OCI-LY1 (cell line): ENCODE data around the gene HMCN2.

Source experiments
- H2AFZ ChIP-seq: fragments of 200-600 bp; sonication (generic), shearing (Covaris generic); 2 replicates; pipeline ENCODE4 v1.6.0; 2014; ENCODE audit warnings: antibody characterized with exemption, mild to moderate bottlenecking, low read length
- H3F3A ChIP-seq: fragments of 200-600 bp; sonication (generic), shearing (Covaris generic); 2 replicates; pipeline ENCODE4 v1.6.0; 2014; ENCODE audit warnings: mild to moderate bottlenecking, antibody characterized with exemption, low read length, moderate library complexity; ENCODE audit not compliant: insufficient read depth
- H3K27ac ChIP-seq: fragments of 200-600 bp; sonication (generic); 2 replicates; pipeline ENCODE4 v1.5.1; 2014; ENCODE audit warnings: low read length, mixed run types, mild to moderate bottlenecking, low read depth; ENCODE audit not compliant: poor library complexity, severe bottlenecking
- H3K27me3 ChIP-seq: fragments of 200-600 bp; sonication (generic); 2 replicates; pipeline ENCODE4 v1.6.0; 2014; ENCODE audit warnings: antibody characterized with exemption, mild to moderate bottlenecking, low read length, moderate library complexity; ENCODE audit not compliant: insufficient read depth
- H3K36me3 ChIP-seq: fragments of 200-600 bp; sonication (generic); 2 replicates; pipeline ENCODE4 v1.6.1; 2014; ENCODE audit warnings: mild to moderate bottlenecking, antibody characterized with exemption, low read length, moderate library complexity, mixed read lengths; ENCODE audit not compliant: insufficient read depth
- H3K4me1 ChIP-seq: fragments of 200-600 bp; sonication (generic); 2 replicates; pipeline ENCODE4 v1.5.1; 2014; ENCODE audit warnings: mild to moderate bottlenecking, low read length, moderate library complexity; ENCODE audit not compliant: insufficient read depth, severe bottlenecking
- H3K4me2 ChIP-seq: fragments of 200-600 bp; sonication (generic), shearing (Covaris generic); 2 replicates; pipeline ENCODE4 v1.6.1; 2014; ENCODE audit warnings: low read length
- H3K4me3 ChIP-seq: fragments of 200-600 bp; sonication (generic); 2 replicates; pipeline ENCODE4 v1.5.1; 2014; ENCODE audit warnings: low read length, low read depth, mild to moderate bottlenecking, mixed read lengths; ENCODE audit not compliant: poor library complexity, severe bottlenecking
- H3K79me2 ChIP-seq: fragments of 200-600 bp; shearing (Covaris generic); 2 replicates; pipeline ENCODE4 v1.6.1; 2016; ENCODE audit warnings: mixed run types, low read length, mixed read lengths; ENCODE audit not compliant: insufficient read depth
- H3K9ac ChIP-seq: fragments of 200-600 bp; sonication (generic), shearing (Covaris generic); 2 replicates; pipeline ENCODE4 v1.6.1; 2014; ENCODE audit warnings: mild to moderate bottlenecking, low read length, mixed read lengths
- H3K9me2 ChIP-seq: fragments of 200-600 bp; sonication (generic), shearing (Covaris generic); 2 replicates; pipeline ENCODE4 v1.6.1; 2014; ENCODE audit warnings: low read depth, mild to moderate bottlenecking, low read length, mixed read lengths
- H3K9me3 ChIP-seq: fragments of 200-600 bp; shearing (Covaris generic); 2 replicates; pipeline ENCODE4 v1.6.1; 2014; ENCODE audit warnings: low read length, mixed read lengths
- H4K20me1 ChIP-seq: fragments of 200-600 bp; sonication (generic), shearing (Covaris generic); 2 replicates; pipeline ENCODE4 v1.6.0; 2016; ENCODE audit warnings: mild to moderate bottlenecking, low read length; ENCODE audit not compliant: insufficient read depth
- CTCF ChIP-seq: fragments of 200-600 bp; sonication (generic), shearing (Covaris generic); IDR thresholded peaks from 2 replicates; pipeline ENCODE4 v1.5.1; 2017; ENCODE audit warnings: mild to moderate bottlenecking, antibody characterized with exemption, low read length, moderate library complexity, mixed read lengths
- EZH2 ChIP-seq: fragments of 200-600 bp; sonication (generic), shearing (Covaris generic); IDR thresholded peaks from 2 replicates; pipeline ENCODE4 v1.8.0; 2017; ENCODE audit warnings: borderline replicate concordance, mixed run types, mild to moderate bottlenecking, antibody characterized with exemption, low read length, moderate library complexity, mixed read lengths

Gene HMCN2

GRCh38 chr9:130414910-130415746 lies 149.6 kb downstream of the HMCN2 start:
- Histone ChIP-seq H3K36me3 (no peaks in the 10 kb centered on the region), H3K4me3 (no peak overlapping the region), H3K4me2 (no peak overlapping the region), H3K9me3 (no peaks in the 10 kb centered on the region), H3K79me2 (no peaks in the 10 kb centered on the region), H3K27me3 (no peaks in the 10 kb centered on the region), H3F3A (no peaks in the 10 kb centered on the region), H3K9ac (no peak overlapping the region), H3K27ac (no peak overlapping the region), H4K20me1 (no peaks in the 10 kb centered on the region), H2AFZ (no peak overlapping the region), H3K4me1 (no peaks in the 10 kb centered on the region), H3K9me2 (no peaks in the 10 kb centered on the region)
- TF ChIP-seq EZH2 = no peak
- no peak for TF ChIP-seq CTCF

DNA sequence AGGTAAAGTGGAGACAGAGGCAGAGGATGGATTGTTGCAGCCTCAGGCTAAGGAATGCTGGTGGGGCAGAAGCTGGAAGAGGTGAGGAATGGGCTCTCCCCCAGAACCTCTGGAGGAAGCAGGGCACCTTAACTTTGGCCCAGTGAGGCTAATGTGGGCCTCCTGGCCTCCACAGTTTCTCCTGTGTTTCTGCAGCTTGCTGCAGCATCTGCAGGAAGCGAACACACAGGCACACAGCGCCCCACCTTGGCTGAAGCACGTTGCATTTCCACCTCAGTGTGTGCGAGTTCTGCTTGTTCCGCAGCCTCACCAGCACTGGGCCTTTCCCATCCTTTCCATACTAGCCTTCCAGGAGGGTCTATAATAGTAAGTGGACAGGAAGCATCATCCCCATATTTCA lies 152.0 kb downstream of the HMCN2 start:
- H3K27ac ChIP-seq = no peak overlapping the region
- peak; percentile 38; the same call in 1 of the 2 replicates for TF ChIP-seq CTCF
- no peak for TF ChIP-seq EZH2

DNA sequence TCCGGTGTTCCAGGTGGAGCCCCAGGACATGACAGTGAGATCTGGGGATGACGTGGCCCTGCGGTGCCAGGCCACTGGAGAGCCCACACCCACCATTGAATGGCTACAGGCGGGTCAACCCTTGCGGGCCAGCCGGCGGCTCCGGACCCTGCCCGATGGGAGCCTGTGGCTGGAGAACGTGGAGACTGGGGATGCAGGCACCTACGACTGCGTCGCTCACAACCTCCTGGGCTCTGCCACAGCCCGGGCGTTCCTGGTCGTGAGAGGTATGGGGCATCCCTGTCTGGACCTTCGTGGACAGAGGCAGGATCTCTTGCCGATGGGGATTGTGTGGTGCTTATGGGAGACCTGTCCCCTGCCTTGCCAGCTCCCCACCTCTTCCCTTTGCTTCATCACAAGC lies 153.2 kb downstream of the HMCN2 start:
- H3K27me3 ChIP-seq = no peaks in the 10 kb centered on the region

More for the DNA sequence above, 152.0 kb downstream of the HMCN2 start:
- H4K20me1 ChIP-seq = no peaks in the 10 kb centered on the region
- no peaks in the 10 kb centered on the region for H3F3A ChIP-seq
- no peak overlapping the region for H2AFZ ChIP-seq
- H3K4me3 ChIP-seq = no peak overlapping the region
- no peaks in the 10 kb centered on the region for H3K4me1 ChIP-seq
- H3K9me2 ChIP-seq = no peaks in the 10 kb centered on the region
- no peaks in the 10 kb centered on the region for H3K36me3 ChIP-seq
- no peak overlapping the region for H3K4me2 ChIP-seq
- H3K9ac ChIP-seq = no peak overlapping the region
- no peaks in the 10 kb centered on the region for H3K27me3 ChIP-seq
- H3K79me2 ChIP-seq = no peaks in the 10 kb centered on the region
- H3K9me3 ChIP-seq = no peaks in the 10 kb centered on the region

More for the DNA sequence above, 153.2 kb downstream of the HMCN2 start:
- Histone ChIP-seq H3K9ac (no peak overlapping the region), H3K9me2 (no peaks in the 10 kb centered on the region), H3K79me2 (no peaks in the 10 kb centered on the region), H3K4me1 (no peaks in the 10 kb centered on the region), H4K20me1 (no peaks in the 10 kb centered on the region), H3K9me3 (no peaks in the 10 kb centered on the region), H3K4me3 (no peak overlapping the region), H3K27ac (no peak overlapping the region), H3K4me2 (no peak overlapping the region), H2AFZ (no peak overlapping the region), H3K36me3 (no peaks in the 10 kb centered on the region), H3F3A (no peaks in the 10 kb centered on the region)
- TF ChIP-seq CTCF = no peak
- no peak for TF ChIP-seq EZH2
